HepG2 (cell line): Measurements from ENCODE around the gene GRID1. TPM values are rescaled to one million over a fixed set of nuclear protein-coding genes. Genes with fewer than 3 reads are reported as not detected.

Experiments used
- ATAC-seq: fragments of 200-7000 bp; cut with Tn5 transposase; 3 replicates; pipeline ENCODE4 v1.9.1; 2020; ENCODE audit warnings: mild to moderate bottlenecking, moderate library complexity
- BruUV-seq: library from RNA; stranded (reverse); fragments of 400-500 nt; replicated peaks from 2 replicates; lab custom pipeline; 2021; lab: Mats Ljungman, UMichigan
- CTCF ChIA-PET: fragments of 300-600 bp; formaldehyde crosslinking; extraction: SDS; loops from one replicate; lab custom pipeline; 2021; ENCODE audit warnings: low total read pairs, inconsistent platforms, low intra/inter-chr PET ratio; lab: Yijun Ruan, JAX
- POLR2A ChIA-PET: fragments of 350-600 bp; sonication (Branson Sonifier 250); formaldehyde crosslinking; loops from one replicate; lab custom pipeline; 2020; ENCODE audit warnings: antibody characterized with exemption, inconsistent platforms; lab: Yijun Ruan, JAX
- DNase-seq: peaks from one replicate; pipeline ENCODE4 v3.0.0-alpha.2; 2015; ENCODE audit warnings: low spot score
- FAIRE-seq: peaks from 3 replicates; lab custom pipeline; 2011; peaks lifted over from hg19 to GRCh38; lab: Jason Lieb, UNC
- H2AFZ ChIP-seq: one replicate; pipeline ENCODE4 v1.6.1; 2011; ENCODE audit warnings: low read length, inconsistent platforms
- H3K27ac ChIP-seq: fragments of 300-600 bp; 3 replicates; pipeline ENCODE4 v1.8.0; 2011; ENCODE audit warnings: mixed run types, mild to moderate bottlenecking, mixed read lengths, low read length, inconsistent platforms; ENCODE audit not compliant: insufficient read depth; ENCODE audit errors: extremely low read length
- H3K27me3 ChIP-seq, 2 experiments: fragments of 200-600 bp in 1 of 2; 2 replicates in 1 of 2; 3 replicates in 1 of 2; pipeline versions ENCODE4 v1.6.0 to v1.8.0; 2011; ENCODE audit warnings: low read length in 2 of 2, mild to moderate bottlenecking in 2 of 2, moderate library complexity in 2 of 2, inconsistent platforms in 1 of 2; ENCODE audit not compliant: insufficient read depth in 2 of 2, control insufficient read depth in 1 of 2
- H3K36me3 ChIP-seq, 2 experiments: fragments of 200-600 bp in 1 of 2; replicated peaks in 1 of 2; 2 replicates in 1 of 2; 3 replicates in 1 of 2; pipeline versions ENCODE4 v1.5.1 to v1.8.0; 2011; ENCODE audit warnings: low read length in 2 of 2, inconsistent platforms in 1 of 2; ENCODE audit not compliant: insufficient read depth in 2 of 2, control insufficient read depth in 1 of 2
- H3K4me1 ChIP-seq: 2 replicates; pipeline ENCODE4 v1.5.1; 2012; ENCODE audit warnings: low read length, inconsistent platforms; ENCODE audit not compliant: insufficient read depth
- H3K4me2 ChIP-seq: 2 replicates; pipeline ENCODE4 v1.6.0; 2011; ENCODE audit warnings: low read depth, low read length, inconsistent platforms
- H3K4me3 ChIP-seq, 3 experiments: fragments of 200-600 bp in 1 of 3; sonication (generic), shearing (Covaris generic) in 1 of 3; replicated peaks in 1 of 3; 2 replicates each; pipeline ENCODE4 v1.5.1; 2011 to 2016; ENCODE audit warnings: low read length in 3 of 3, inconsistent platforms in 2 of 3, low read depth in 2 of 3, mild to moderate bottlenecking in 2 of 3, control low read depth in 1 of 3, mixed read lengths in 1 of 3; ENCODE audit not compliant: insufficient read depth in 1 of 3
- H3K79me2 ChIP-seq: one replicate; pipeline ENCODE4 v1.6.1; 2011; ENCODE audit warnings: low read length, inconsistent platforms; ENCODE audit not compliant: insufficient read depth
- H3K9ac ChIP-seq: 2 replicates; pipeline ENCODE4 v1.6.0; 2011; ENCODE audit warnings: mild to moderate bottlenecking, low read depth, low read length, inconsistent platforms; ENCODE audit not compliant: insufficient read depth
- H3K9me3 ChIP-seq: 2 replicates; pipeline ENCODE4 v1.5.1; 2012; ENCODE audit warnings: mild to moderate bottlenecking, low read length
- H4K20me1 ChIP-seq: 2 replicates; pipeline ENCODE4 v1.6.0; 2011; ENCODE audit warnings: inconsistent platforms, mild to moderate bottlenecking, low read length, moderate library complexity; ENCODE audit not compliant: insufficient read depth
- GABPA ChIP-seq, 2 experiments: IDR thresholded peaks; 2 replicates each; pipeline ENCODE4 v1.6.1; 2011 to 2016; ENCODE audit warnings: low read depth in 2 of 2, low read length in 1 of 2, missing biosample characterization in 1 of 2, missing genetic modification characterization in 1 of 2
- JUN ChIP-seq: sonication (generic); formaldehyde crosslinking; IDR thresholded peaks from 2 replicates; pipeline ENCODE4 v1.4.0; 2020; ENCODE audit warnings: mild to moderate bottlenecking, missing genetic modification reagents
- NR2F2 ChIP-seq: IDR thresholded peaks from 2 replicates; pipeline ENCODE4 v1.6.1; 2012; ENCODE audit warnings: low read depth, inconsistent platforms, borderline replicate concordance
- ZFY ChIP-seq: sonication (generic); formaldehyde crosslinking; IDR thresholded peaks from 2 replicates; pipeline ENCODE4 v1.4.0; 2020; ENCODE audit warnings: missing genetic modification reagents
- WGBS: methylation state at CpG from one replicate; pipeline ENCODE4 v1.1.6; 2017; ENCODE audit warnings: low lambda C conversion rate; 5-methylcytosine and 5-hydroxymethylcytosine counted together
- in situ Hi-C: cut with HindIII; loops from 2 replicates; pipeline ENCODE4 v1.10.0; 2017; ENCODE audit warnings: low pct_unique_long_range_greater_than_20kb; ENCODE audit not compliant: extremely low pct_ligation_motif_present
- intact Hi-C: fragments of 100-400 bp; cut with micrococcal nuclease; formaldehyde crosslinking; loops from one replicate; pipeline ENCODE4 v1.10.0; 2022; ENCODE audit not compliant: unreplicated experiment
- polyA plus RNA-seq, 8 experiments: library from polyadenylated mRNA; depleted of rRNA in 3 of 8; stranded (reverse) in 7 of 8; unstranded in 1 of 8; fragments of >200 nt; fragmentation: Illumina TruSeq in 4 of 8; extraction: Trizol in 4 of 8; gene quantifications; 2 replicates each; pipeline versions ENCODE4 v1.2.1 to v1.2.3, GENCODE V29; 2011 to 2016; ENCODE audit warnings: low read depth in 4 of 8, missing spikeins in 1 of 8, mixed read lengths in 1 of 8; ENCODE audit not compliant: insufficient read depth in 1 of 8
- total RNA-seq, 5 experiments: library from RNA; depleted of rRNA; stranded (reverse); fragments of >200 nt; fragmentation: Illumina TruSeq; extraction: Trizol; gene quantifications; 2 replicates each; pipeline ENCODE4 v1.2.3, GENCODE V29; 2016; ENCODE audit warnings: low read depth in 1 of 5
- TF ChIP-seq, protein P1 (sequence below): IDR thresholded peaks from 2 replicates; pipeline ENCODE4 v1.6.1; 2018; ENCODE audit warnings: missing genetic modification reagents, mild to moderate bottlenecking, missing compliant biosample characterization
- TF ChIP-seq, protein P2 (sequence below): sonication (generic); formaldehyde crosslinking; IDR thresholded peaks from 2 replicates; pipeline ENCODE4 v1.4.0; 2020; ENCODE audit warnings: mild to moderate bottlenecking, missing genetic modification reagents

The GRID1 gene
- total and polyA plus RNA-seq, 2 of the 13 experiments (the other 11 are each of a cell fraction or from before 2014, with no cell fraction given), result 0.05 TPM; not detected in 1

DNA sequence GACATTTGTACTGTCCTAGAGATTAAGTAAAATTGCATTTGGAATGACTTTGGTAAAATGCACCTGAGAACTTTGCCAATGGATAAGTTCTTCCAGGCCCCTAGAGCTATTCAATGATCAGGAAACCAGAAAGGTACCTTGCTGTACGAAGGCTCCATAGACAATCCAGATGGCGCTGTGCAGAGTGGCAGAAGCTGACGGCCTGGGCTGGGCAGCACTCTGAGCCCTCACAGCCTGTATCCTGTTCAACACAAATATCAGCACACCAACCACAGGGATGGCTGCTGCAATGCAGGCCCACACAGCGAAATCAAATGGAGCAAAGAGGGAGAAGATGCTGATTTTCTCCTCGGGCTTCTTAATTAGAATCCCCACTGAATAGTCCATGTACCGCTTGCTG lies 642.4 kb downstream of the GRID1 start:
- no peak for FAIRE-seq
- no peaks in the 10 kb centered on the region for H3K9me3 ChIP-seq
- intact Hi-C loops (no loop called here), in situ Hi-C loops (no loop called here)
- ChIA-PET POLR2A (no interaction called here), CTCF (no interaction called here)
- H3K4me2 ChIP-seq, result no peak overlapping the region
- WGBS, result 19% methylated on average over 3 of the region's 6 CpGs
- no peaks in the 10 kb centered on the region for H3K79me2 ChIP-seq
- no peaks in the 10 kb centered on the region for H3K36me3 ChIP-seq
- H3K4me1 ChIP-seq, result no peaks in the 10 kb centered on the region
- H3K4me3 ChIP-seq, result no peak overlapping the region
- no peak overlapping the region for H3K9ac ChIP-seq
- DNase-seq, result no peak
- no peaks in the 10 kb centered on the region for H3K27me3 ChIP-seq
- BruUV-seq, result no TSS peak
- no peaks in the 10 kb centered on the region for H4K20me1 ChIP-seq
- H3K27ac ChIP-seq, result no peak overlapping the region
- no peak for TF ChIP-seq JUN (CRISPR knock-in tag)
- TF ChIP-seq NR2F2, result no peak
- TF ChIP-seq, protein P1, sequence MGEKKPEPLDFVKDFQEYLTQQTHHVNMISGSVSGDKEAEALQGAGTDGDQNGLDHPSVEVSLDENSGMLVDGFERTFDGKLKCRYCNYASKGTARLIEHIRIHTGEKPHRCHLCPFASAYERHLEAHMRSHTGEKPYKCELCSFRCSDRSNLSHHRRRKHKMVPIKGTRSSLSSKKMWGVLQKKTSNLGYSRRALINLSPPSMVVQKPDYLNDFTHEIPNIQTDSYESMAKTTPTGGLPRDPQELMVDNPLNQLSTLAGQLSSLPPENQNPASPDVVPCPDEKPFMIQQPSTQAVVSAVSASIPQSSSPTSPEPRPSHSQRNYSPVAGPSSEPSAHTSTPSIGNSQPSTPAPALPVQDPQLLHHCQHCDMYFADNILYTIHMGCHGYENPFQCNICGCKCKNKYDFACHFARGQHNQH (CRISPR knock-in tag), result no peak
- TF ChIP-seq, protein P2, sequence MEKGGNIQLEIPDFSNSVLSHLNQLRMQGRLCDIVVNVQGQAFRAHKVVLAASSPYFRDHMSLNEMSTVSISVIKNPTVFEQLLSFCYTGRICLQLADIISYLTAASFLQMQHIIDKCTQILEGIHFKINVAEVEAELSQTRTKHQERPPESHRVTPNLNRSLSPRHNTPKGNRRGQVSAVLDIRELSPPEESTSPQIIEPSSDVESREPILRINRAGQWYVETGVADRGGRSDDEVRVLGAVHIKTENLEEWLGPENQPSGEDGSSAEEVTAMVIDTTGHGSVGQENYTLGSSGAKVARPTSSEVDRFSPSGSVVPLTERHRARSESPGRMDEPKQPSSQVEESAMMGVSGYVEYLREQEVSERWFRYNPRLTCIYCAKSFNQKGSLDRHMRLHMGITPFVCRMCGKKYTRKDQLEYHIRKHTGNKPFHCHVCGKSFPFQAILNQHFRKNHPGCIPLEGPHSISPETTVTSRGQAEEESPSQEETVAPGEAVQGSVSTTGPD (CRISPR knock-in tag), result no peak
- no peak for TF ChIP-seq GABPA (IDR thresholded peaks at IDR 0.05; ENCODE audit: low read depth, low read length)
- no peak for TF ChIP-seq GABPA (CRISPR knock-in tag; IDR thresholded peaks at IDR 0.05; ENCODE audit: low read depth)
- no peak for TF ChIP-seq ZFY (CRISPR knock-in tag)
- H2AFZ ChIP-seq, result no peak overlapping the region
- ATAC-seq, result peak; percentile 52; the same call in 1 of the 3 replicates
